T follicular helper cell (primary cell): ENCODE data around the gene CD44.

ENCODE experiments used
- DNase-seq: peaks from one replicate; pipeline ENCODE4 v3.0.0-alpha.2; 2020; ENCODE audit warnings: low read depth

Gene CD44

DNA sequence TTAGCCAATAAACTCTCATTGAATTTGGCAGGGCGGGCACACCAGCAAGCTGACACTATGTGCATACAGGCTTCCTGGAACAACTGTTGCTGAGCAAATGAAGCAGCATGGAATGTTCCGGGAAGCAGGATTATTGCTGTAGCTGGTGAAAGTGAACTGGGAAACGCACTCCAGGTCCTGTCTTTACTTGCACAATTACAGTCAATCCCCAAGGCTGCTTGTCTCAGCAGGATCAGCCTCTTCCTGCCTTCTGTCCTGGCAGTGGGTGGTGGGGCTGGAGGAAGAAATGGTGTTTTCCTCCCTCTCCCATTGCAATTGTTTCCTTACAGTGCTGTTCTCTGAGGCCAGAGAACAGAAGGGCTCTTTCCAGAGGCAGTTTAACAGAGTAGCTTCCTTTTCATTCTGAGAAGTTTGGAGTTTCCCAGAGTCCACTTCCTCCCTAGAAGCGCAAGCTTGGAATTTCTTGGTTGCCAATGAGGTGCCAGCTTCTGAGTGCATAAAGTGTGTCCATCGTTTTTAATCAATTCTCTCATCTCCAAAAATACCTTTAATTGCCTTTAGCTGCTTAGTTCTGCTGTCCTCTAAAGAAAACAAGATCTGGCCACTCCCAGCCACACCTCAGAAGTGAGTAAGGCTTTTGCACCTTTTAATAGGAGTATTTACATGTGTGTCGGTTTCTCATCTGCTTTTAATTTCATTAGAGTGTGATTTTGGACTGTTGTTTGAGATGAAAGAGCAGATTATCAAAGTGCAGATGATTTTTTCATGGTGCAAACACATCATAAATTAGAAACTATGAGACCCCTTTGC is 19.9 kb downstream of the CD44 start:
- DNase-seq, result no peak

GRCh38 chr11:35160246-35160824 is 21.4 kb downstream of the CD44 start:
- DNase-seq, result no peak

- DNase-seq, result no peak
Measured at GRCh38 chr11:35160902-35161597, 22.1 kb downstream of the CD44 start.

- DNase-seq, result no peak
Measured at GRCh38 chr11:35162745-35163144, 23.8 kb downstream of the CD44 start.

DNA sequence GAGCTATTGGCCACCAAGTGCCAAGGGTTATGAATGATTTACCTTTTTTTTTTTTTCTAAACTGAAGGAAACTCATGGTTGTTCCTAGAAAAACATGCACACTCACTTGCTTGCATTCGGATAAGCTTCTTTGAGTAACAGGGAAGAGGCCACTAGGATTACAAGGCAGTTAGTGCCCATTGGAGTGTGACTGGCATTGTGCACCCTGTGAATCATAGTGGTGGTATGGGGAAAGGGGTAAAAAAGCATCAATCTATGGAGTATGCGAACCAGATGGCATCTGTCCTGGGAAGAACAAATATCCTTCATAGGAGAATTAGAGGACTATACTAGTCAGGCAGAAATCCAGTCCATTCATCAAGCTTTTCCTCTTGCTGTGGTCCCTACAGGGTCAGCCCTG is 24.2 kb downstream of the CD44 start:
- DNase-seq, result no peak

DNA sequence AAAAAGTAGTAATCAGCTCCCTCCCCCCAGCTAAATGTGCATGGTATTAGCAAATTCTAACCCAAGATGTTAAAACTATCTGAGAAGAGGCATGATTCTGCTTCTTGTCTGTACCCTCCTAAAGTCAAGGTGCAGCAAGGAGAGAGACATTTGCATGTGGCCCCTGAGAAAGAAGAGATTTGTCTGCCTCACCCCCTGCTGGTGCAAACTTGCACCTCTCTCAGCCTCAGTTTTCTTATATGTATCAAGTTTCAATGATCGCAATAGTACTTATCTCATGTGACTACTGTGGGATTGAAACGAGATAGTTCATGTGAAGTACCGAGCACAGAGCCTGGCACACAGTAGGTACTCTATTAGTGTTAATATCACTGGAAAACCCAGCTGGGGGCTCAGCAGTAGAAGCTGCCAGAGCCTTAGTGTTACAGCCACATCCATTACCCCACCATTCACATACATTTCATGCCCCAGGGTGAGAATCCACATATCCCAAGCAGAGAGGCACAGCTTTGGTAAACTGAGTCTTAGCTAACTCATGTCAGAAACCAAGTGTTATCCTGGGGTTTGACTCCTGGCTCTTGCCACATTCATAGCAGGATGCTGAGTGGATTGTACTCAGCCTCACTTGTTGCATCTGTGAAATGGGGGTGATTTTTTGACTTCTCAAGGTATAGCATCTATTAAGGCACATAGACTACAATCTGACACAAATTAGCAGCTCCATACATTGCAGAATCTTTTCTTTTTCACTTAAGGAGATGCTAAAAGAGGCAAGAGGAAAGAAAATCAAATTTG is 24.9 kb downstream of the CD44 start:
- peak; percentile 30 for DNase-seq

GRCh38 chr11:35165030-35165422 is 26.1 kb downstream of the CD44 start:
- DNase-seq, result no peak

DNA sequence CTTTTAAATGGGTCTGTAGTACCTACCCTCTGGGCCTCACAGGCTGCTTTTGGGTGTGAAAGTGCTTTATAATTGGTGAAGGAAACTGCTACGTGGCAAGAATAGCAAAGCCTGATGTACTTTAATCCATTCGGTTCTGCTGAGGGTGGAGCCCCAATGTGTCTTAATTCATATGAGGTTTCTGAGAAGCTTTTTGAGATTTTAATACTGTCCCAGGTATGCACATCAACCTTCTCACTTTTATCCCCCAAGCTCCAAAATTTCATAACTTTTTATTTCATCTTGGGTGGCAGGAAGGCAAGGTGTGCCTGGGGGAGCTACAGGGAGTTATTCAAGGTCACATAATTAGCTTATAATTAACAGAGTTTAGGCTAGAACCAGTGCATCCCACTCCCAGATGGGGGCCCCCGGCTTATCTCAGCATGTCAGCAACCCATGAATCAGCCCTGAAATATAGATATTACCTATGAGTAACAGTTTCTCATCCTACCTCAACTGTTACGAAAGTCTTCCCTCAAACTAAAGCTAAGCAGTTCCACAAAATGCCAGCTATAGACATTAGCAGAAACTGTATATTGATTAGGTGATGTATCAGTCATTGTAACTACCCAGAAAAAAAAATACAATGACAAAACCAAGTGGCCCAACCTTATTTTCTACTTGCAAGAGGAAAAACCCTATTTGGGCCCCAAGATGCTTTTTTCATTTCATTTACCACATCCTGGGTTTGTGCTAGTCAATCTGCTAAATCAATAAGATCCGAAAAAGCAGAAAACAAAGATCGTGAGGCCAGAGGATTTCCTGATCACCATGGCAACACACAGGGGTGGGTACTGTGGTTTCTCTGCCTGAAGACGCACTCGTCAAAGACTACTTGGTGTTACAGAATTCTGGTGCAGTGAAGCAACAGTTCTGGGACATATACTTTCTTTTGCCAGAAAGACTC is 26.7 kb downstream of the CD44 start:
- DNase-seq, result peak; percentile 89

DNA sequence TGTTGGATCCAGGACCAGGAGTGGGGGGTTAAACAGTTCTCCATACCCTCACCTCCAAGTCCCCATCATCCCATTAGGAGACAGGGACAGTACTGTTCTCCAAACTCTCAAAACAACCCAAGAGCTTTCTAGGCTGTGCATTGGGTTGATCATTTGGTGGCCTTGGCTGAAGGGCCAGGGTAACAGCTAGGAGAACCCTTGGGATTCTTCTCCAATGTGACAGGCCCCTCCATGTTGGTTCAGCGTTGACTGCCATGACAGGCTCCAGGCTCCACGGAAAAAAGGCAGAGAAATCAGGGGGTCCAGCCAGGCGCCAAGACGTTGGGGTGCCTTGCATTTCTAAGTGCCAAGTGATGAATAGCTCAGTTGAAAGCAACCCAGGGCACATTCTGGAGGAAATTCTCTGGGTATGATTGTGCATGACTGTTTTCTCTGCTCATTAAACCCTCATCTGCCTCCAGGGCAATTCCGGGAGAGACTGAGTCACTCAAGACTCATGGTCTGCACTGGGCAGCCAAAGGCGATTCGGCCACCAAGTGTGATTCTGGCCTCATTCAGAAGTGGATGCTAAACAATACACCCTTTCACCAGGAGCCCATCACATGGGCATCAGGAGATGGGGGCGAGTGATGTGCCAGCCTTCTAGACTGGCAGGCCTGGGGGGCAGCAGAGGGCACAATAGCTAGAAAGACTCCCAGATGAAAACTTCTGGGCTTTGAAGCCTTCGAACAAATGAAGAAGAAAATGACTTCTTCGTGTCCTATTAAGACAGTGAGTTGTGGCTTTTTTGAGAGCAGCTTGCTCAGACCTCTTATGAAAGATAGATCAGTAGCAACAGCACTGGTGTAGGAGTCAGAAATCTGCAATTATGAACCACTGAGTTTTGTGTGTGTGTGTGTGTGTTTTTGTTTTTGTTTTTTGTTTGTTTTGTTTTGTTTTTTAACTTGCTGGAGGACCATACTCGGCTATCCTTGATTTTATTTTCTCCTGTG is 27.7 kb downstream of the CD44 start:
- DNase-seq, result no peak

- no peak for DNase-seq
Measured at GRCh38 chr11:35167426-35167954, 28.5 kb downstream of the CD44 start.

DNA sequence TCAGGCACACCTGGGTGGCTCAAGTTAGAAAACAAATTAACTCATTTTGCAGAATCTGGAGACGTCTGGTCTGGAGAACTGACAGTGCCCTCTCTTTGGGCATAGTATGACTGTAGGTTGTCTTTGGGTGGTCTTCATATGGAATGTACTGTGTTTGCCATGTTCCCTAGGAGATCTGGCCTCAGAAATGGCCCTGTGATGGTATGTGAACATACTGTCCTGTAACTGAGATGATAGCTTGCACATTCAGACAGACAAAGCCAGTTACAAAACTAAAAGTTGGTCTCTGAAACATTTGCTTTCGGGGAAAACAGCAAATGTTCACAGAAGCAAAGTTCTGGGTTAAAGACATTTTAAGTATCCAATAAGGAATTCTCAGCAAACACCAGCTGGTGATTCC is 29.7 kb downstream of the CD44 start:
- no peak for DNase-seq

- DNase-seq, result no peak
Measured at GRCh38 chr11:35169112-35169511, 30.1 kb downstream of the CD44 start.

DNA sequence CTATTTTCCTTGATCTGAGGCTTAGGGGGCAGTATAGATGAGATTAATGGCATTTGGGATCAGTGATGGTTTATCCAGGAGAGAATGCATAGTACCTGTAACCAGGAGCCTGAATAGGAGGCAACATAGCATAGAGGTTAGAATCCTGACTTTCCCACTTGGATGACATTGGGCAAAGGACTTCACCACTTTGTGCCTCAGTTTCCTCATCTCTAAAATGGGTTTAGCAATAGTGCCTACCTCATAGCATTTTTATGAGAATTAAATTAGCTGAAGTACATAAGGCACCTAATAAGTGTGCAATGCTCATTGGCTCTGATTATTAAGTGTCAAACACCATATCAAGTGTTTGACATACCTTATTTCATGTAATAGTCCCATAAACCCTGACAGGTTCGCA is 30.8 kb downstream of the CD44 start:
- DNase-seq, result no peak

GRCh38 chr11:35170503-35170902 is 31.5 kb downstream of the CD44 start:
- DNase-seq, result no peak

GRCh38 chr11:35171226-35171625 is 32.3 kb downstream of the CD44 start:
- DNase-seq, result no peak

DNA sequence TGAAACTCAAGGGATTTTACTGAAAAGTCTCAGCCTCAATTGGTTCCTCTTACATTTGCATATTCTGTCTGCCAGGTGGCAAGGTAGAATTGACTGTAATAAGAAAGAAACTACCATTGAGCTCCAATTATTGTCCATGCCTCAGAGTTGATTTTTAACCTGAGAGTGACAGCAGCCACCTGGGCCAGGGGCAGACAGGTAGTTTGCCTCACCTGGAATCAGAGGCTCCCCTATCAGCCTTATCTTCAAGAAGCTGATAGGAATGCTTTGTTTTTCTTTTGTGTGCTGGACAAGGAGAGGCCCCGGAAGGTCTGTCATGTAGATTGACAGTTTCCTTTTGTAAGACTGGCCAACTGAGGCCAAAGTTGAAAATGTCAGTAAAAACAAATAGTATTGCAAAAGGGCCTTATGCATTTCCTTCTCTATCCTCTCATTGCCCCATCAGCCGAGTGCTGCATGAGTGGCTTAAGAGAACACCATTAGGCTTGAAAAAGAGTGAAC is 34.1 kb downstream of the CD44 start:
- DNase-seq, result no peak

GRCh38 chr11:35173616-35174566 is 34.9 kb downstream of the CD44 start:
- DNase-seq, result no peak

DNA sequence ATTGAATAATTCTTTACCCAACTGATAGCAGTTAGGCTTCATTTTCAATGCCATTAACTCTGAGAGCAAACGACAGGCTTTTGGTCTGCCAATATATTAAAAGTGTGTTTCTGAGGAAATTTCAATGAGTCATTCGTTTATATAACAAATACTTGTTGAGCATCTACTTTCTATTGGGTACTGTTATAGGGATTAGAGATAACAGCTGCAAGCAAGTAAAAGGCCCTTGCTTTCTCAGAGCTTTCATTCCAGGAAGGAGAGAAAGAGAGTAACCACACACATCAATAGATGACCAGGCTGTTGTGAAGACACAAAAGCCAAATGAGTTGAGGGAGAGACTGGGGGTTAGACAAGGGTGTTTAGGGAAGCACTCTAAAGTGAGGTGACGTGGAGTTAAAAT is 35.7 kb downstream of the CD44 start:
- DNase-seq, result no peak
